HepG2 (cell line): ENCODE measurements around the gene KCNQ5. TPM values are rescaled to one million over a fixed set of nuclear protein-coding genes. Genes with fewer than 3 reads are reported as not detected.

Experiments
- ATAC-seq: fragments of 200-7000 bp; cut with Tn5 transposase; 3 replicates; pipeline ENCODE4 v1.9.1; 2020; ENCODE audit warnings: mild to moderate bottlenecking, moderate library complexity
- BruUV-seq: library from RNA; stranded (reverse); fragments of 400-500 nt; replicated peaks from 2 replicates; lab custom pipeline; 2021; lab: Mats Ljungman, UMichigan
- CTCF ChIA-PET: fragments of 300-600 bp; formaldehyde crosslinking; extraction: SDS; loops from one replicate; lab custom pipeline; 2021; ENCODE audit warnings: low total read pairs, inconsistent platforms, low intra/inter-chr PET ratio; lab: Yijun Ruan, JAX
- POLR2A ChIA-PET: fragments of 350-600 bp; sonication (Branson Sonifier 250); formaldehyde crosslinking; loops from one replicate; lab custom pipeline; 2020; ENCODE audit warnings: antibody characterized with exemption, inconsistent platforms; lab: Yijun Ruan, JAX
- DNase-seq: peaks from one replicate; pipeline ENCODE4 v3.0.0-alpha.2; 2015; ENCODE audit warnings: low spot score
- FAIRE-seq: peaks from 3 replicates; lab custom pipeline; 2011; peaks lifted over from hg19 to GRCh38; lab: Jason Lieb, UNC
- H2AFZ ChIP-seq: one replicate; pipeline ENCODE4 v1.6.1; 2011; ENCODE audit warnings: low read length, inconsistent platforms
- H3K27ac ChIP-seq: fragments of 300-600 bp; 3 replicates; pipeline ENCODE4 v1.8.0; 2011; ENCODE audit warnings: mixed run types, mild to moderate bottlenecking, mixed read lengths, low read length, inconsistent platforms; ENCODE audit not compliant: insufficient read depth; ENCODE audit errors: extremely low read length
- H3K27me3 ChIP-seq, 2 experiments: fragments of 200-600 bp in 1 of 2; 2 replicates in 1 of 2; 3 replicates in 1 of 2; pipeline versions ENCODE4 v1.6.0 to v1.8.0; 2011; ENCODE audit warnings: low read length in 2 of 2, mild to moderate bottlenecking in 2 of 2, moderate library complexity in 2 of 2, inconsistent platforms in 1 of 2; ENCODE audit not compliant: insufficient read depth in 2 of 2, control insufficient read depth in 1 of 2
- H3K36me3 ChIP-seq, 2 experiments: fragments of 200-600 bp in 1 of 2; replicated peaks in 1 of 2; 2 replicates in 1 of 2; 3 replicates in 1 of 2; pipeline versions ENCODE4 v1.5.1 to v1.8.0; 2011; ENCODE audit warnings: low read length in 2 of 2, inconsistent platforms in 1 of 2; ENCODE audit not compliant: insufficient read depth in 2 of 2, control insufficient read depth in 1 of 2
- H3K4me1 ChIP-seq: 2 replicates; pipeline ENCODE4 v1.5.1; 2012; ENCODE audit warnings: low read length, inconsistent platforms; ENCODE audit not compliant: insufficient read depth
- H3K4me2 ChIP-seq: 2 replicates; pipeline ENCODE4 v1.6.0; 2011; ENCODE audit warnings: low read depth, low read length, inconsistent platforms
- H3K4me3 ChIP-seq, 3 experiments: fragments of 200-600 bp in 1 of 3; sonication (generic), shearing (Covaris generic) in 1 of 3; replicated peaks in 1 of 3; 2 replicates each; pipeline ENCODE4 v1.5.1; 2011 to 2016; ENCODE audit warnings: low read length in 3 of 3, inconsistent platforms in 2 of 3, low read depth in 2 of 3, mild to moderate bottlenecking in 2 of 3, control low read depth in 1 of 3, mixed read lengths in 1 of 3; ENCODE audit not compliant: insufficient read depth in 1 of 3
- H3K79me2 ChIP-seq: one replicate; pipeline ENCODE4 v1.6.1; 2011; ENCODE audit warnings: low read length, inconsistent platforms; ENCODE audit not compliant: insufficient read depth
- H3K9ac ChIP-seq: 2 replicates; pipeline ENCODE4 v1.6.0; 2011; ENCODE audit warnings: mild to moderate bottlenecking, low read depth, low read length, inconsistent platforms; ENCODE audit not compliant: insufficient read depth
- H3K9me3 ChIP-seq: 2 replicates; pipeline ENCODE4 v1.5.1; 2012; ENCODE audit warnings: mild to moderate bottlenecking, low read length
- H4K20me1 ChIP-seq: 2 replicates; pipeline ENCODE4 v1.6.0; 2011; ENCODE audit warnings: inconsistent platforms, mild to moderate bottlenecking, low read length, moderate library complexity; ENCODE audit not compliant: insufficient read depth
- ARNT2 ChIP-seq: sonication (generic); formaldehyde crosslinking; IDR thresholded peaks from 2 replicates; pipeline ENCODE4 v1.8.0; 2022; ENCODE audit warnings: mild to moderate bottlenecking, low read depth, missing genetic modification reagents, moderate library complexity
- CAMTA2 ChIP-seq: sonication (generic); formaldehyde crosslinking; IDR thresholded peaks from 2 replicates; pipeline ENCODE4 v1.4.0; 2020; ENCODE audit warnings: mild to moderate bottlenecking, missing genetic modification reagents, borderline replicate concordance
- CBX5 ChIP-seq: sonication (generic); formaldehyde crosslinking; IDR thresholded peaks from 2 replicates; pipeline ENCODE4 v1.4.0; 2020; ENCODE audit warnings: missing genetic modification reagents, borderline replicate concordance
- CEBPZ ChIP-seq: IDR thresholded peaks from 2 replicates; pipeline ENCODE4 v1.6.1; 2012; ENCODE audit warnings: low read length, improper control_type of control experiment
- CHCHD3 ChIP-seq: sonication (generic); formaldehyde crosslinking; IDR thresholded peaks from 2 replicates; pipeline ENCODE4 v1.8.0; 2022; ENCODE audit warnings: mild to moderate bottlenecking, missing genetic modification reagents, moderate library complexity
- DNMT1 ChIP-seq: sonication (generic); formaldehyde crosslinking; IDR thresholded peaks from 2 replicates; pipeline ENCODE4 v1.5.1; 2020; ENCODE audit warnings: mild to moderate bottlenecking, missing genetic modification reagents
- SRSF1 ChIP-seq: fragments of 200-400 bp; formaldehyde crosslinking; optimal IDR thresholded peaks from 2 replicates; pipeline ENCODE3; 2017; ENCODE audit warnings: mild to moderate bottlenecking, low read depth, low read length, moderate library complexity
- THAP7 ChIP-seq: sonication (generic); formaldehyde crosslinking; IDR thresholded peaks from 2 replicates; pipeline ENCODE4 v1.8.1; 2023; ENCODE audit warnings: mild to moderate bottlenecking, missing genetic modification reagents
- YY1 ChIP-seq: IDR thresholded peaks from 2 replicates; pipeline ENCODE4 v1.6.1; 2011; ENCODE audit warnings: low read length, low read depth, moderate library complexity, mild to moderate bottlenecking; ENCODE audit not compliant: insufficient read depth, insufficient replicate concordance
- ZNF20 ChIP-seq: sonication (generic); formaldehyde crosslinking; IDR thresholded peaks from 2 replicates; pipeline ENCODE4 v1.4.0; 2020; ENCODE audit warnings: mild to moderate bottlenecking, moderate library complexity, missing genetic modification reagents
- ZNF207 ChIP-seq: fragments of 450-650 bp; IDR thresholded peaks from 2 replicates; pipeline ENCODE4 v1.6.1; 2016; ENCODE audit warnings: antibody characterized with exemption, borderline replicate concordance
- ZNF264 ChIP-seq: sonication (generic); formaldehyde crosslinking; IDR thresholded peaks from 2 replicates; pipeline ENCODE4 v1.4.0; 2020; ENCODE audit warnings: missing genetic modification reagents
- ZNF549 ChIP-seq: sonication (generic); formaldehyde crosslinking; IDR thresholded peaks from 2 replicates; pipeline ENCODE4 v1.5.0; 2020; ENCODE audit warnings: missing genetic modification reagents
- ZNF850 ChIP-seq: sonication (generic); formaldehyde crosslinking; conservative IDR thresholded peaks from 2 replicates; pipeline ENCODE4 v1.9.0; 2021; ENCODE audit warnings: mild to moderate bottlenecking, missing genetic modification reagents
- WGBS: methylation state at CpG from one replicate; pipeline ENCODE4 v1.1.6; 2017; ENCODE audit warnings: low lambda C conversion rate; 5-methylcytosine and 5-hydroxymethylcytosine counted together
- in situ Hi-C: cut with HindIII; loops from 2 replicates; pipeline ENCODE4 v1.10.0; 2017; ENCODE audit warnings: low pct_unique_long_range_greater_than_20kb; ENCODE audit not compliant: extremely low pct_ligation_motif_present
- intact Hi-C: fragments of 100-400 bp; cut with micrococcal nuclease; formaldehyde crosslinking; loops from one replicate; pipeline ENCODE4 v1.10.0; 2022; ENCODE audit not compliant: unreplicated experiment
- polyA plus RNA-seq, 8 experiments: library from polyadenylated mRNA; depleted of rRNA in 3 of 8; stranded (reverse) in 7 of 8; unstranded in 1 of 8; fragments of >200 nt; fragmentation: Illumina TruSeq in 4 of 8; extraction: Trizol in 4 of 8; gene quantifications; 2 replicates each; pipeline versions ENCODE4 v1.2.1 to v1.2.3, GENCODE V29; 2011 to 2016; ENCODE audit warnings: low read depth in 4 of 8, missing spikeins in 1 of 8, mixed read lengths in 1 of 8; ENCODE audit not compliant: insufficient read depth in 1 of 8
- total RNA-seq, 5 experiments: library from RNA; depleted of rRNA; stranded (reverse); fragments of >200 nt; fragmentation: Illumina TruSeq; extraction: Trizol; gene quantifications; 2 replicates each; pipeline ENCODE4 v1.2.3, GENCODE V29; 2016; ENCODE audit warnings: low read depth in 1 of 5
- TF ChIP-seq, protein P1 (sequence below): fragments of 450-650 bp; IDR thresholded peaks from 2 replicates; pipeline ENCODE4 v1.6.1; 2016

KCNQ5 gene
- total and polyA plus RNA-seq, 2 of the 13 experiments (the other 11 are each of a cell fraction or from before 2014, with no cell fraction given): 0.04 TPM; not detected in 1

DNA sequence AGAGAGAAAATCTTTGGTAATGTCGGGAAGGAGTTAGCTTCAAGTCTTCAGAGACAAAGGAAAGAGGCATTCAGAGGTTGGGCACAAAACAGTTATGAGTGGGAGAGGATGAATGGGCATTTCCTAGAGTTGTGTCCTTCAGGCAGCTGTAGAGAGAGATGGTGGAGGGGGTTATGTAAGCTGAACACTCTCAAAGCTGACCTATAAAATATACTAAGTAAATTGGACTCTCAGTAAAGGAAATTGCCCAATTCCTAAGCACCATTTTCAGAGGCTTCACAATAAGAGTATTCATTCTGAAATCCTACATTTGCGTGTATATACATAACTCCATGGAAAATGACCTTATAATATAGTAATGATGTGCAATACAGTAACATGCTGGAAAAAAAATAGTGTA is 161.2 kb downstream of the KCNQ5 start:
- no peak overlapping the region for H3K4me2 ChIP-seq
- ChIA-PET CTCF (no interaction called here), POLR2A (no interaction called here)
- H3K4me3 ChIP-seq: no peak overlapping the region
- whole genome bisulfite sequencing: 0% methylated on average over 2 of the region's 2 CpGs
- no peaks in the 10 kb centered on the region for H3K36me3 ChIP-seq
- no peak overlapping the region for H3K27ac ChIP-seq
- H3K4me1 ChIP-seq: no peaks in the 10 kb centered on the region
- in situ Hi-C loops: no loop called here
- no peak for ATAC-seq
- no peaks in the 10 kb centered on the region for H4K20me1 ChIP-seq
- DNase-seq: no peak
- no peaks in the 10 kb centered on the region for H3K27me3 ChIP-seq
- no peaks in the 10 kb centered on the region for H3K9me3 ChIP-seq
- no TSS peak for BruUV-seq
- intact Hi-C loops: no loop called here
- no peak for FAIRE-seq
- no peak overlapping the region for H3K9ac ChIP-seq
- no peaks in the 10 kb centered on the region for H3K79me2 ChIP-seq
- H2AFZ ChIP-seq: no peak overlapping the region
- TF ChIP-seq CAMTA2 (CRISPR knock-in tag) (no peak), DNMT1 (CRISPR knock-in tag) (no peak), ZNF549 (CRISPR knock-in tag) (no peak), ZNF264 (no peak), THAP7 (CRISPR knock-in tag) (no peak)

DNA sequence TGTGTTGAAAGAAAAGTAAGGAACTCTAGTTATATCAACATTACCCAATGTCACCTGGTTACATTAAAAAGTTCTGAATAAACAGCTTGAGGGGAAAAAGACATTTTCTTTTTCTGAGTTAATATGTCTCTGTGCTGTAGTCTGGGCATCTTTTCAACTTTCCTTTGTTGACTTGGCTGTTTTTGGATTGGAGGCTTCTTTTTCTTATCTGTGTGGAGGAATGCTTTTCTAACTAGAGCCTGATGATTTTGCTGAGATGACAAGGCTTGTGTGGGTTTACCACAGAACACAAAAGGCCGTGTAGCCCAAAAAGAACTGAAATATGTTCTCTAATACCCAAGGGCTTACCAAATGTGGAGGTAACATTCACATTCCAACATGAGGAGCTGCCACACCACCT is 161.8 kb downstream of the KCNQ5 start:
- in situ Hi-C loops: no loop called here
- no peaks in the 10 kb centered on the region for H3K27me3 ChIP-seq
- H3K9ac ChIP-seq: no peak overlapping the region
- no peaks in the 10 kb centered on the region for H4K20me1 ChIP-seq
- DNase-seq (no peak), FAIRE-seq (no peak), ATAC-seq (no peak)
- intact Hi-C loops: no loop called here
- WGBS: 0% methylated on average over 1 of the region's 1 CpG
- no peaks in the 10 kb centered on the region for H3K9me3 ChIP-seq
- no peak overlapping the region for H3K4me2 ChIP-seq
- no peaks in the 10 kb centered on the region for H3K4me1 ChIP-seq
- ChIA-PET POLR2A (no interaction called here), CTCF (no interaction called here)
- no peak overlapping the region for H3K4me3 ChIP-seq
- no peak overlapping the region for H2AFZ ChIP-seq
- no peaks in the 10 kb centered on the region for H3K79me2 ChIP-seq
- no peaks in the 10 kb centered on the region for H3K36me3 ChIP-seq
- no TSS peak for BruUV-seq
- H3K27ac ChIP-seq: no peak overlapping the region
- TF ChIP-seq ZNF207: no peak
- no peak for TF ChIP-seq YY1
- TF ChIP-seq ZNF20 (CRISPR knock-in tag): no peak
- no peak for TF ChIP-seq CHCHD3 (CRISPR knock-in tag)
- no peak for TF ChIP-seq SRSF1
- TF ChIP-seq, protein P1, sequence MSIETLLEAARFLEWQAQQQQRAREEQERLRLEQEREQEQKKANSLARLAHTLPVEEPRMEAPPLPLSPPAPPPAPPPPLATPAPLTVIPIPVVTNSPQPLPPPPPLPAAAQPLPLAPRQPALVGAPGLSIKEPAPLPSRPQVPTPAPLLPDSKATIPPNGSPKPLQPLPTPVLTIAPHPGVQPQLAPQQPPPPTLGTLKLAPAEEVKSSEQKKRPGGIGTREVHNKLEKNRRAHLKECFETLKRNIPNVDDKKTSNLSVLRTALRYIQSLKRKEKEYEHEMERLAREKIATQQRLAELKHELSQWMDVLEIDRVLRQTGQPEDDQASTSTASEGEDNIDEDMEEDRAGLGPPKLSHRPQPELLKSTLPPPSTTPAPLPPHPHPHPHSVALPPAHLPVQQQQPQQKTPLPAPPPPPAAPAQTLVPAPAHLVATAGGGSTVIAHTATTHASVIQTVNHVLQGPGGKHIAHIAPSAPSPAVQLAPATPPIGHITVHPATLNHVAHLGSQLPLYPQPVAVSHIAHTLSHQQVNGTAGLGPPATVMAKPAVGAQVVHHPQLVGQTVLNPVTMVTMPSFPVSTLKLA: no peak
- no peak for TF ChIP-seq ZNF850 (CRISPR knock-in tag)
- no peak for TF ChIP-seq CEBPZ
- TF ChIP-seq ARNT2 (CRISPR knock-in tag): no peak
- TF ChIP-seq CBX5 (CRISPR knock-in tag): no peak
